ENCODE data around the gene TIAL1. TPM values are rescaled to one million over a fixed set of nuclear protein-coding genes. Genes with fewer than 3 reads are reported as not detected.

The TIAL1 gene
- total RNA-seq, 4 donors from 2014 or later = 43.1 to 61.7 (median 51.1) TPM

DNA sequence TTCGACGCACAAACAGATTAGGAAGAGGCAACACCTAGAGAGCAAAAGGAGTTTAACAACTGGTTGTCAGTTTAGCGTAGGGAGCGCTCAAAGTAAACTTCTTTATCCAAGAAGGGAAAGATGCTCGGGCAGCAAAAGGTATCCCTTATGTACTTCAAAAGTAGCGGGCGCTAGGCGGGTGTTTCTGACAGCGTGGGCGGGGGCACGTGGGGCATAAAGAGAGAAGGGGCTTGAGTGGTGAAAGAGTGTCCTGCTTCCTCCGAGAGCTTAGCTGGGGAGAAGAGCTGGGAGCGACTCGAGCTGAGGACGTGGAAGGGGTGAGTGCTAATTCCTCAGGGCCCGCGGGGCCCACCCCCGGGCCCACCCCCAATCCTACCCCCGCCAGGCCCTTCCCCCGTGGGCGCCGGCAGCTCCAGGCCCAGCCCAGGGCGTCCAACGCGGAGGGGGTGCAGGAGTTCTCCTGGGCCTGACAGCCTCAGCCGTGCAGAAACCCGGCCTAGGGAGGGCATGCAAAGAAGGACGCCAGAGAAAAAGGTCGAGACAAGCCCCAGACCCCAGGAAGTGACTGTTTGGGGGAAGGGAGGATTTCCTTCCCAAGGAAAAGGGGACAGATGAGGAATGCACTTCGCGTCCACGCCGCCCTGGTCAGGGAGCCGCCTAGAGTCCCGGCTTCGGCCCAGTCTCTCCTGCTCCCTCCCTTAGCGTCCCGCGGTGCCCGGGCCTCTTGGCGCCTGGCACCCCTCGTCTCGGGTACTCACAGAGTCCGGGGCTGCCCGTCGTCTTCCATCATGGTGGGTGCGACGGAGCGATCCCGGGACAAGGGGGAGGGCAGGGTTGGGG, 868 bp downstream of the TIAL1 start:
- intact Hi-C loops (cut with DNase I; ENCODE audit: low total_unique reads) = no loop called here
- DNase-seq (ENCODE audit: low spot score in 2 of 2) = peak; percentile 30 to 91
- 0 to 1% methylated on average over 35 to 42 of the region's 50 CpGs for WGBS, 2 donors
- TF ChIP-seq POLR2A (IDR thresholded peaks at IDR 0.05) = no peak
- TF ChIP-seq, protein P1, sequence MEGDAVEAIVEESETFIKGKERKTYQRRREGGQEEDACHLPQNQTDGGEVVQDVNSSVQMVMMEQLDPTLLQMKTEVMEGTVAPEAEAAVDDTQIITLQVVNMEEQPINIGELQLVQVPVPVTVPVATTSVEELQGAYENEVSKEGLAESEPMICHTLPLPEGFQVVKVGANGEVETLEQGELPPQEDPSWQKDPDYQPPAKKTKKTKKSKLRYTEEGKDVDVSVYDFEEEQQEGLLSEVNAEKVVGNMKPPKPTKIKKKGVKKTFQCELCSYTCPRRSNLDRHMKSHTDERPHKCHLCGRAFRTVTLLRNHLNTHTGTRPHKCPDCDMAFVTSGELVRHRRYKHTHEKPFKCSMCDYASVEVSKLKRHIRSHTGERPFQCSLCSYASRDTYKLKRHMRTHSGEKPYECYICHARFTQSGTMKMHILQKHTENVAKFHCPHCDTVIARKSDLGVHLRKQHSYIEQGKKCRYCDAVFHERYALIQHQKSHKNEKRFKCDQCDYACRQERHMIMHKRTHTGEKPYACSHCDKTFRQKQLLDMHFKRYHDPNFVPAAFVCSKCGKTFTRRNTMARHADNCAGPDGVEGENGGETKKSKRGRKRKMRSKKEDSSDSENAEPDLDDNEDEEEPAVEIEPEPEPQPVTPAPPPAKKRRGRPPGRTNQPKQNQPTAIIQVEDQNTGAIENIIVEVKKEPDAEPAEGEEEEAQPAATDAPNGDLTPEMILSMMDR (IDR thresholded peaks at IDR 0.05) = no peak
- H3K4me3 ChIP-seq (ENCODE audit: low read depth, poor library complexity, severe bottlenecking) = peak overlapping the region; percentile 85

DNA sequence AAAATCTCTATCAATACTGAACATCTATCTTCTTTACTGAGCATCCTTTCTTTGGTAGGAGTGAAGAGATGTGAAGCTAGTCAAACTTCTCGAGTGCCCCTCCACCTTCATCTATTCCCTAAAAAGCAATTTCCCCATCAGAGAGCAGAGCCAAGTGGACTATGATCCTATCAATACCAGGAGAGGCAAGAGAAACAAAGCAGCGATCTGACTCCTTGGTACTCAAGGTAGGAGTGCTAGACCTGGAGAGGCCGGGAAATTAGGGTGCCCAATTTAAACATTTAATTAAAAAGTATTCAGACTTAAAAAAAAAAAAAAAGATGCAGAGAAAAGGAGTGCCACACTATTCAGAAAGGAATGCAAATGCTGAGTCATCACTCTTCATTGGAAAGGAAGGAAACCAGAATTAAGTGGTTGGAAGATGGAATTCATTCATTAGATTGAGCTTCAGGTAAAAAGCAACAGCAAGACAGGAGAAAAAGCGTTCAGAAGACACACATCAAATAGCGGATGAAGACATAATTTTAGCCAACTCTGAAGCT, 1.6 kb downstream of the TIAL1 start:
- intact Hi-C loops (cut with DNase I; ENCODE audit: low total_unique reads) = no loop called here
- 10 to 13% methylated on average over 5 of the region's 5 CpGs for WGBS, 2 donors
- TF ChIP-seq POLR2A (IDR thresholded peaks at IDR 0.05) = no peak
- TF ChIP-seq, protein P1 (IDR thresholded peaks at IDR 0.05) = no peak
- H3K4me3 ChIP-seq (ENCODE audit: low read depth, poor library complexity, severe bottlenecking) = no peak overlapping the region
- DNase-seq (ENCODE audit: low spot score in 2 of 2) = no peak

DNA sequence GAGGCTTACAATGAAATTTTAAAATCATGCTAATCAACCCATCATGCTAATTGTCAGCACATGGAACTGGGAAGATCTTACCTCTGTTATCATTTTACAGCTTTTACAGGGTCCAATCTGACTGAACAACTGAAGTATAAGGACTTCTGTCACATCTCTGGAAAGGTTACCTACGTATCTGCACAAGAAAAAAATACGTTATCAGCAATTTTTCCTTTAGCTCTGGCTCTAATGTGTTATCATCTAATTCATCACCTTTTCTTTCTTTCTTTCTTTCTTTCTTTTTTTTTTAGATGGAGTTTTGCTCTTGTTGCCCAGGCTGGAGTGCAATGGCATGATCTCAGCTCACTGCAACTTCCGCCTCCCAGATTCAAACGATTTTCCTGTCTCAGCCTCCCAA, 8.7 kb downstream of the TIAL1 start:
- no peak overlapping the region for H3K4me3 ChIP-seq (ENCODE audit: low read depth, poor library complexity, severe bottlenecking)
- WGBS, 2 donors = 91 to 95% methylated on average over 4 of the region's 4 CpGs
- intact Hi-C loops (cut with DNase I; ENCODE audit: low total_unique reads) = no loop called here
- TF ChIP-seq POLR2A (IDR thresholded peaks at IDR 0.05) = no peak
- TF ChIP-seq, protein P1 (IDR thresholded peaks at IDR 0.05) = no peak
- no peak for DNase-seq (ENCODE audit: low spot score in 2 of 2)

DNA sequence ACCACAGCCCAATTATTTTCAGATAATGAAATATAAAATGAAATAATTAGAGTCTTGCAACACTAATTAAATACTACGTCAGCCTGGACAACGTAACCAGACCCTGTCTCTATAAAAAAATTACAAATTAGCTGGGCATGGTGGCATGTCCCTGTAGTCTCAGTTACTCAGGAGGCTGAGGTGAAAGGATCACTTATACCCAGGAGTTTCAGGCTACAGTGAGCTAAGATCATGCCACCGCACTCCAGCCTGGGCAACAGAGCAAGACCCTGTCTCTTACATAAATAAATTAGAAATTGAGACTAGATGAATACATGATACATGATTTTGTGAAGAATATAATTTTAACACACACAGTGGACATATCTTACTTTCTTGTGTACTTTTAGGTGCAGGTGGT, 18.4 kb downstream of the TIAL1 start:
- no peak for TF ChIP-seq POLR2A (IDR thresholded peaks at IDR 0.05)
- TF ChIP-seq, protein P1 (IDR thresholded peaks at IDR 0.05) = no peak

DNA sequence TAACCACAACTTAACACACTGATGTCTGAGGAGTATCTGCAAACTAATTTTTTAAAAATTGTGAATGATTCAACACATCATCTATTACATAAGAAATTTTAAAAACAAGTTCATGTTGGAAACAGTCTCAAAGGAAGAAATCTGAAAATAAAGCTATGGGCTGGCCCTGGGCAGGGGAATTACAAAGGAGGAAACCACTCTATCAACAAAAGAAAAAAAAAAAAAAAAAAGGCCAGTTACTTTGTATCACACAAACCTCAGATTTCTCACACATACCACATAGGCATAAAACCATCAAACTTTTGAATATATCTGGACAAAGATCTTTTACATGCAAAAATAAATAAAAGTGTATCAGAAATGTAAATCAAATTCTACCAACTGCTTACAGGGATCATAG, 20.8 kb downstream of the TIAL1 start:
- no peak overlapping the region for H3K4me3 ChIP-seq (ENCODE audit: low read depth, poor library complexity, severe bottlenecking)
- intact Hi-C loops (cut with DNase I; ENCODE audit: low total_unique reads) = no loop called here
- TF ChIP-seq POLR2A (IDR thresholded peaks at IDR 0.05) = no peak
- TF ChIP-seq, protein P1 (IDR thresholded peaks at IDR 0.05) = no peak
- no peak for DNase-seq (ENCODE audit: low spot score in 2 of 2)

More for the DNA sequence above, 18.4 kb downstream of the TIAL1 start:
- DNase-seq (ENCODE audit: low spot score in 2 of 2) = no peak
- no peak overlapping the region for H3K4me3 ChIP-seq (ENCODE audit: low read depth, poor library complexity, severe bottlenecking)
- WGBS, 2 donors = 93 to 94% methylated on average over 3 of the region's 3 CpGs
- intact Hi-C loops (cut with DNase I; ENCODE audit: low total_unique reads) = no loop called here
